Transverse colon (tissue), 4 donors: ENCODE data around the gene SEPTIN12. TPM values are rescaled to one million over a fixed set of nuclear protein-coding genes. Genes with fewer than 3 reads are reported as not detected.

Source experiments
- DNase-seq: peaks from one replicate; pipeline ENCODE4 v3.0.0-alpha.2; 2019
- H3K27ac ChIP-seq, 4 donors: fragments of 200-600 bp; sonication (generic); 2 replicates each; pipeline ENCODE4 v1.5.1; 2016 to 2018; ENCODE audit warnings: inconsistent platforms in 4 of 4
- H3K27me3 ChIP-seq: fragments of 200-600 bp; sonication (generic); 2 replicates; pipeline ENCODE4 v1.5.1; 2017; ENCODE audit warnings: inconsistent platforms
- H3K36me3 ChIP-seq, 4 donors: fragments of 200-600 bp; sonication (generic); 2 replicates each; pipeline ENCODE4 v1.5.1; 2017 to 2019; ENCODE audit warnings: inconsistent platforms in 4 of 4
- H3K4me1 ChIP-seq, 4 donors: fragments of 200-600 bp; sonication (generic); 2 replicates each; pipeline ENCODE4 v1.5.1; 2017 to 2020; ENCODE audit warnings: inconsistent platforms in 4 of 4
- H3K4me3 ChIP-seq, 4 donors: fragments of 200-600 bp; sonication (generic); 1 replicate in 1 of 4; 2 replicates in 3 of 4; pipeline versions ENCODE4 v1.5.1 to v1.6.1; 2017 to 2019; ENCODE audit warnings: inconsistent platforms in 4 of 4
- H3K9me3 ChIP-seq, 2 donors: fragments of 200-600 bp; sonication (generic); 2 replicates each; pipeline ENCODE4 v1.5.1; 2017 to 2019; ENCODE audit warnings: inconsistent platforms in 2 of 2
- CTCF ChIP-seq, 5 experiments: fragments of 200-600 bp in 3 of 5; fragments of 450-650 bp in 2 of 5; sonication (generic) in 3 of 5; IDR thresholded peaks; 1 replicate in 2 of 5; 2 replicates in 3 of 5; pipeline ENCODE4 v1.5.1; 2016 to 2017; ENCODE audit warnings: antibody characterized with exemption in 5 of 5, inconsistent platforms in 3 of 5, mild to moderate bottlenecking in 2 of 5, moderate library complexity in 1 of 5
- EP300 ChIP-seq: sonication (generic); formaldehyde crosslinking; IDR thresholded peaks from one replicate; pipeline ENCODE4 v1.6.1; 2017; ENCODE audit warnings: antibody characterized with exemption, low read depth
- POLR2A ChIP-seq: fragments of 450-650 bp; IDR thresholded peaks from one replicate; pipeline ENCODE4 v1.6.1; 2016; ENCODE audit warnings: antibody characterized with exemption, mild to moderate bottlenecking, moderate library complexity
- POLR2AphosphoS5 ChIP-seq, 3 donors: sonication (generic); formaldehyde crosslinking; IDR thresholded peaks; one replicate each; pipeline ENCODE4 v1.6.1; 2016; ENCODE audit warnings: antibody characterized with exemption in 3 of 3
- WGBS, 2 donors: methylation state at CpG; one replicate each; pipeline ENCODE4 v1.1.5; 2018; ENCODE audit warnings: low coverage in 1 of 2; 5-methylcytosine and 5-hydroxymethylcytosine counted together
- in situ Hi-C, 4 donors: fragments of 200-750 bp; cut with MboI; loops; one replicate each; pipeline versions ENCODE4 v1.15.0 to v1.15.1; 2017; ENCODE audit warnings: low sequenced_read_pairs in 3 of 4, low pct_ligation_motif_present in 1 of 4, low pct_unique_long_range_greater_than_20kb in 1 of 4
- intact Hi-C: fragments of 100-400 bp; cut with DNase I; formaldehyde crosslinking; loops from one replicate; pipeline ENCODE4 v1.15.1; 2023; ENCODE audit warnings: low total_unique reads
- total RNA-seq, 4 donors: library from RNA; depleted of rRNA; stranded (reverse); fragments of >200 nt; gene quantifications; one replicate each; pipeline ENCODE4 v1.1.0, GENCODE V29; 2016

The SEPTIN12 gene
- total RNA-seq, 4 donors from 2014 or later: not detected

- no peaks in the 10 kb centered on the region for H3K36me3 ChIP-seq
- peaks cover 0 to 5% (median 0%) of the 10 kb centered on the region in 4 donors for H3K4me1 ChIP-seq
- H3K4me3 ChIP-seq: no peak overlapping the region
- no peaks in the 10 kb centered on the region for H3K9me3 ChIP-seq
- no peak for DNase-seq
- no peak for TF ChIP-seq EP300
- no peak for TF ChIP-seq POLR2A
- no peak for TF ChIP-seq POLR2AphosphoS5 (IDR thresholded peaks at IDR 0.05)
- no peak for TF ChIP-seq CTCF (IDR thresholded peaks at IDR 0.05)
- WGBS, 2 donors: 92 to 95% methylated on average over 5 to 16 of the region's 25 CpGs
- H3K27ac ChIP-seq: no peak overlapping the region
- H3K27me3 ChIP-seq: no peaks in the 10 kb centered on the region
- in situ Hi-C loops (no loop called here), intact Hi-C loops (no loop called here)
Measured at GRCh38 chr16:4783251-4783950, 4.7 kb downstream of the SEPTIN12 start.

- intact Hi-C loops: no loop called here
- in situ Hi-C loops: no loop called here
- H3K27ac ChIP-seq: peak overlapping the region in 1 of 4 donors; percentile 30
- H3K4me3 ChIP-seq: no peak overlapping the region
- no peaks in the 10 kb centered on the region for H3K27me3 ChIP-seq
- no peak for DNase-seq
- no peaks in the 10 kb centered on the region for H3K9me3 ChIP-seq
- WGBS, 2 donors: 20 to 72% methylated on average over 1 to 4 of the region's 4 CpGs
- TF ChIP-seq POLR2AphosphoS5 (IDR thresholded peaks at IDR 0.05) (peak in 1 of 3 donors; percentile 18), POLR2A (no peak)
- H3K36me3 ChIP-seq: no peaks in the 10 kb centered on the region
- H3K4me1 ChIP-seq: no peaks in the 10 kb centered on the region
Measured at GRCh38 chr16:4780235-4780634, 7.9 kb downstream of the SEPTIN12 start.

GRCh38 chr16:4778050-4778392, 10.1 kb downstream of the SEPTIN12 start:
- DNase-seq: no peak
- Histone ChIP-seq H3K9me3 (no peaks in the 10 kb centered on the region), H3K27ac (no peak overlapping the region), H3K27me3 (no peaks in the 10 kb centered on the region), H3K4me3 (no peak overlapping the region), H3K4me1 (no peaks in the 10 kb centered on the region), H3K36me3 (no peaks in the 10 kb centered on the region)
- in situ Hi-C loops: no loop called here
- 80 to 85% methylated on average over 1 to 4 of the region's 5 CpGs for WGBS, 2 donors
- no peak for TF ChIP-seq EP300
- TF ChIP-seq CTCF (IDR thresholded peaks at IDR 0.05): no peak
- TF ChIP-seq POLR2AphosphoS5 (IDR thresholded peaks at IDR 0.05): no peak
- TF ChIP-seq POLR2A: no peak
- intact Hi-C loops: no loop called here

GRCh38 chr16:4777339-4778049, 10.7 kb downstream of the SEPTIN12 start:
- intact Hi-C loops: no loop called here
- H3K27me3 ChIP-seq: no peaks in the 10 kb centered on the region
- no peak overlapping the region for H3K27ac ChIP-seq
- no peak for TF ChIP-seq POLR2AphosphoS5 (IDR thresholded peaks at IDR 0.05)
- TF ChIP-seq CTCF (IDR thresholded peaks at IDR 0.05): no peak
- no peak for TF ChIP-seq POLR2A
- TF ChIP-seq EP300: no peak
- in situ Hi-C loops: no loop called here
- WGBS, 2 donors: 92% methylated on average over 1 to 7 of the region's 17 CpGs
- H3K36me3 ChIP-seq: no peaks in the 10 kb centered on the region
- no peaks in the 10 kb centered on the region for H3K4me1 ChIP-seq
- no peaks in the 10 kb centered on the region for H3K9me3 ChIP-seq
- DNase-seq: no peak
- no peak overlapping the region for H3K4me3 ChIP-seq
